ENCODE measurements around the gene NACC2.

NACC2 gene

DNA sequence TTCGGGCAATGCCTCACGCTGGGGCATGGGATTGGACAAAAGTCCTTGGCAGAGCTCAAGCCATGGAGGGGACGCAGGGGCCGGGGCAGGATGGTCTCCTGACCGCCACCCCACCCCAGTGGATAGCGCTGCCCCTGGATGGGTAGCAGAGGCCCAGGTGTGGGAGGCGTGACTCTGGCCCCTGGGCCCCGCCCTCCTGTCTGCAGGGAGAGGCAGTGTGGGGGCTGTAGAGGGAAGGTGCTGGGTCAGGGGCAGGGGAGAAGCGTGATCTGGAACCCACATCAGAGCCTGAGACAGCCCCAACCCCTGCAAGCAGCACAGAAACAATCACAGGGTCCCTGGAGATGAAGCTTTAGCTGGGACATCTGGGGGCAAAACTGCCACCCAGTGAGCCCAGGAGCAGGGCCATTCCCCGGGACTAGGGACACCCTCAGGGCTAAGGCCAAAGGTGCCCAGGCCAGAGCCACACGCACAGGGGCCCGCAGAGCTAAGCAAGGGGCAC, 36.2 kb downstream of the NACC2 start:
- no peak for DNase-seq (ENCODE audit: low read depth in 3 of 3, low spot score in 1 of 3)

DNA sequence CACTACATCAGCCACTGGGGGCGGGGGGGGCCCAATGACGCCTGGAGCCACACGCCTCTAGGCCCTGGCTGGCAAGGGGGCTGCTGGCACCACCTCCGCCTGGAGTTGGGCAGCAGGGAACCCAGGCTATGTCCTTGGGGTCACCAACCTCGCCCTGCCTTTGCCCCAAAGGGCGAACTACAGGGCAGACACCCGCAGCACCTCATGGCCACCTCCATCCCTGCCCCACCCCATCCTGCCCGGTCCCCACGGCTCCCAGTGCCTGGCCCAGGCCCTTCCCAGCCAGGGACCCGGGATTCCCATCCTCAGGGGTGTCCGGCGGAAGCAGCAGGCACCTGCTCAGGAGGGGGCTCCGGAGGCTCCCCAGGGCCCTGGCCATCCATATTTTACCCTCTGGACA, 37.0 kb downstream of the NACC2 start:
- DNase-seq (ENCODE audit: low read depth in 3 of 3, low spot score in 1 of 3) = no peak

GRCh38 chr9:136057236-136058081, 37.6 kb downstream of the NACC2 start:
- DNase-seq (ENCODE audit: low read depth in 3 of 3, low spot score in 1 of 3) = no peak

DNA sequence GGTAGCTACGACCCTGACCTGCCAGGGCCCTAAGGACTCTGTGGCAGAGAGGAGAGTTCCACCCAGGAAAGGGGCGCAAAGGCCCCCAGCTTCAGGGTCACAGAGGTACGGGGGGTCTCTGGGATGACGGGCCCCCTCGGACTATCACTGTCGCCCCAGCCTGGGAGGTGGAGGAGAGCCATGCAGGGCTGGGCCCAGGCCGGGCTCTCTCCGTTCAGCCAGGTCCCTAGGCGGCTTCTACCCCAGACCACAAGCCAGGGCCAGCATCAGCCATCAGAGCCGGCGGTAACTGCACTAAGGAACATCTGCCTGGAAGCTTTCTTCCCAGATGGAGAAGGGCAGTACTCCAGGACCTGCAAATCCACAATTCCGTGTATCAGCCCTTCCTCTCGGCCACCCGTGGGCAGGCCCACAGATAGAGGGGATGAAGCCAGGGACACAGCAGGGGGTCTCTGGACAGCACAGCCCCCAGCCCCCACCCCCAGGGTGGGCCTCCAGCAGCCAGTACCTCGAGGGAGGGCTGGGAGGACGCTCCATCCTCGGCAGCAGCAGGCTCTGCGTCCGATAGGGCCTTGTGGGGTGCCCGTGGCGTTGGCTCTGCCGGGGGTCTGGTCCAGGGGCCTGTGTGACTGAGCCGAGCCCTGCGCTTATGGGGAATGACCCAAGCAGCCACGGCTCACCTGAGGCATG, 38.4 kb downstream of the NACC2 start:
- DNase-seq (ENCODE audit: low read depth in 3 of 3, low spot score in 1 of 3) = no peak

GRCh38 chr9:136055715-136056545, 39.2 kb downstream of the NACC2 start:
- DNase-seq (ENCODE audit: low read depth in 3 of 3, low spot score in 1 of 3) = no peak

- DNase-seq (ENCODE audit: low read depth in 3 of 3, low spot score in 1 of 3) = no peak
These were observed 40.0 kb downstream of the NACC2 start for GRCh38 chr9:136054798-136055714.

DNA sequence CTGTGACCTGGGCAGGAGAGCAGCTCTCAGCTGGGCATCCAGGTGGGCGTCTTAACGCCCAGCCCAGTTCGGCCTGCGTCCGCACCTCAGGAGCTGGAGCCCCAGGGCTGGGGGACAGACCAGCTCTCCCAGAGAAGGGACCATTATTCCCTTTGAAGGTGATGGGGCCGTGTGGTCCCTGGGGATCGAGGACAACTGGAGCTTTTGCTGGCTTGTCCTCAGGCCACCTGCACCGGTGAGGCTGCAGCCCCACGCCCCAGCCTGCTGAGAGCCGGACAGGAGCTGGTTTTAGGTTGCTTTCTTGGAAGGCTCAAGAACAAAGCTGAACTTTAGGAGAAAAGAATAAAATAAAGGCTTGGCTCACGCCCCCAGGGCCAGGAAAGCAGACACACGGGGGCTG, 40.9 kb downstream of the NACC2 start:
- DNase-seq (ENCODE audit: low read depth in 3 of 3, low spot score in 1 of 3) = no peak

- no peak for DNase-seq (ENCODE audit: low read depth in 3 of 3, low spot score in 1 of 3)
These were observed 41.3 kb downstream of the NACC2 start for GRCh38 chr9:136053757-136054142.

- no peak for DNase-seq (ENCODE audit: low read depth in 3 of 3, low spot score in 1 of 3)
These were observed 41.9 kb downstream of the NACC2 start for GRCh38 chr9:136052991-136053756.

DNA sequence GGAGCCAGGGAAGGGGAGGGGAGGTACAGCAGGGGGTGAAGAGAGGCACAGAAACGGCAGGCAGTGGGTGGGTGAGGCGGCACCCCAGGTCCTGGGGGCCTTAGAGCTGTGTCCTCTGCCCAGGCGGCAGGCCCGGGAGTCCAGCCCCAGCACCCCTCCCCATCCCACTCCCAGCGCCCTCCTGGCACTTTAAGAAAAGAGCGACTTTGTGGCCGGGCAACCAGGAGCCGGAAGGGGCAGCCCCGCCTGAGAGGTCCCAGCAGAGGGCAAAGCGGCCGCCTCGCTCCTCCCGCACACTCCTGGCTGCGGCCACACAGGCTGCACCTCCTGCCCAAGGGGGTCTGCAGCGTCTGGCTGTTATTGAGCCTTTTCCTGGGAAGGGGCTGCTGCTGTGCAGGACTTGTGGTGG, 42.6 kb downstream of the NACC2 start:
- DNase-seq (ENCODE audit: low read depth in 3 of 3, low spot score in 1 of 3) = no peak

GRCh38 chr9:136051837-136052471, 43.1 kb downstream of the NACC2 start:
- DNase-seq (ENCODE audit: low read depth in 3 of 3, low spot score in 1 of 3) = no peak

- no peak for DNase-seq (ENCODE audit: low read depth in 3 of 3, low spot score in 1 of 3)
These were observed 43.6 kb downstream of the NACC2 start for GRCh38 chr9:136051453-136051836.

DNA sequence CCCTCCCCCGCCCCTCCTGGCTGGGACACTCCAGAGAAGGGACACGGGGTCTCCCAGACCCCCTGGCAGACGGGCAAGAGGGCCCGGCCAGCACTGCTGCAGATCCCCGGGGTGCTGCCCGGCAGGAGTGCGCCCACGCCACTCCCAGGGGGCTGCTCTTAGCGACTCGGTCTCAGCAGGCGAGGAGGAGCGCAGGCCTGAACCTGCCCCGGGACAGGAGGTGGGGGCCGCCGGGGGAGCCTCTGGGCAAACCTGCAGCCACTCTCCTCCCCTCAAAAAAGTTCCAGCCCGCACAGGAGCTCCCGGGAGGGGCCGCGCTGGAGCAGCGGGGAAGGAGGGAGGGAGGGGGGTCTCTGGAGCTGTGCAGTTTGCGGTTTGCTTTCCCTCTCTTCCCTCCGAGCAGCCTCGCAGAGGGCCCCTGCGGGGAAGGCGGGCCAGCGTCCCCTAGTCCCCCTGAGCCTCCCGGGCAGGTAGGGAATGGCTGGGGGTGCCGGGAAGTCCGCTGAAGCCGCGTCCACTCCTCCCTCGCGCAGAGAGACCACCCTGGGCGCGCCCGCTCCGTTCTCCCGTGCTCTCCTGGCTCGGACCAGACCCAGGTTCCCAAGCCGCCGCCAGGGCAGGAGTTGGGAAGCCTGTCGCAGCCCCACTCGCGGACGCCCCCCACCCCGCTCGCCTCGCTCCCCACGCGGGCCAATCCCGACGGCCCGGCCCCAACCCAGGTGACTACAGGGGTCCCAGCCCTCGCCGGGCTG, 44.2 kb downstream of the NACC2 start:
- DNase-seq (ENCODE audit: low read depth in 3 of 3, low spot score in 1 of 3) = no peak

DNA sequence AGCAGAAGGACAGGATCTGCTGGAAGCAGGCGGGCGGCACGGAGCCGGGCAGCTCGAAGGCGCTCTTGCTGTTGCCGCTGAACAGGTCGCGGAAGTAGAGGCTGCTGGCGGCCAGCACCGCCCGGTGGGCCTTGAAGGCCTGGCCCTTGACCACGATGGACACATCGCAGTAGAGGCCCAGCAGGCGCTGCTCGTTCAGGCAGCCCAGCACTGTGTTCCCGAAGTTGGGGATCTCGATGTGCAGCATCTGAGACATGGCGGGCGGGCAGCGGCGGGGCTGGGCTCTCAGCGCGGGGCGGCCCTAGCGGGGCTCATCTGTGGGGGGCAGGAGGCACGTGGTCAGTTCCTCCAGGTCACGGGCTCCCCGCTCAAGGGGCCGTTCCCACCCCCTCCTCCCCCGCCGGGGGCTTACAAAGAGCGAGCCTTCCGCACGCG, 44.8 kb downstream of the NACC2 start:
- no peak for DNase-seq (ENCODE audit: low read depth in 3 of 3, low spot score in 1 of 3)

DNA sequence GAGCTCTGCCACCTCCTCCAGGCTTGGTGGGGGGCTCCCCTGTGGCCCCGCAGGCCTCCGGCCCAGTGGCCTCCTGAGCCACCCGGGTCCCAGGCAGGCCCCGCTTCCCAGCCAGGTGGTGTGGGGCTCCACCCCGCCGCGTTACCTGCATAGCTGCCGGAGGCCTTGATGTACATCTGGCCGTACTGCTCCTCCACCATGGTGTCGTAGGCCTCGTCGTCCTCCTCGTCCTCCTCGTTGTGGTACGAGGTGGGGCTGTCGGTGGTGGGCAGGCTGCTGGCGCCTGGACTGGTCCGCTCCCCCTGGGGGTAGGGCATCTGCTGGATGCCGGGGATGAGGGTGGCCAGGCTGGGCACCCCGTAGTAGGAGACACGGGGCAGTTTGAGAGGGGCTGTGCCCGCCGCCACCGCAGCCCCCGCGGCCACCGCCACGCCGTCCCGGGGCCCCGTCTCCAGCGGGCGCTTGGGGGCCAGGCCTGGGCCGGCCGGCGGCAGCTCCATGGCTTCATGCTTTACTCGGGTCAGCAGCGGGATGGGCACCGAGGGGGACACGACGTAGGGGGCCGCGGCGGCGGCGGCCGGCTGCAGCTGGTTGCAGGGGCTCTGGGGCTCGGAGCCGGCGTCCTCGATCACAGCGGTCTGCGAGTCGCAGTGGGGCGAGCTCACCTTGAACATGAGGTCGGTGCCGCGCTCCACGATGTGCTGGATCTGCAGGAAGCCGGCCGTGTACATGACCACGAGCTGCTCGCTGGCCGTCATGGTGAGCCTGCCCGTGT, 45.4 kb downstream of the NACC2 start:
- no peak for DNase-seq (ENCODE audit: low read depth in 3 of 3, low spot score in 1 of 3)

DNA sequence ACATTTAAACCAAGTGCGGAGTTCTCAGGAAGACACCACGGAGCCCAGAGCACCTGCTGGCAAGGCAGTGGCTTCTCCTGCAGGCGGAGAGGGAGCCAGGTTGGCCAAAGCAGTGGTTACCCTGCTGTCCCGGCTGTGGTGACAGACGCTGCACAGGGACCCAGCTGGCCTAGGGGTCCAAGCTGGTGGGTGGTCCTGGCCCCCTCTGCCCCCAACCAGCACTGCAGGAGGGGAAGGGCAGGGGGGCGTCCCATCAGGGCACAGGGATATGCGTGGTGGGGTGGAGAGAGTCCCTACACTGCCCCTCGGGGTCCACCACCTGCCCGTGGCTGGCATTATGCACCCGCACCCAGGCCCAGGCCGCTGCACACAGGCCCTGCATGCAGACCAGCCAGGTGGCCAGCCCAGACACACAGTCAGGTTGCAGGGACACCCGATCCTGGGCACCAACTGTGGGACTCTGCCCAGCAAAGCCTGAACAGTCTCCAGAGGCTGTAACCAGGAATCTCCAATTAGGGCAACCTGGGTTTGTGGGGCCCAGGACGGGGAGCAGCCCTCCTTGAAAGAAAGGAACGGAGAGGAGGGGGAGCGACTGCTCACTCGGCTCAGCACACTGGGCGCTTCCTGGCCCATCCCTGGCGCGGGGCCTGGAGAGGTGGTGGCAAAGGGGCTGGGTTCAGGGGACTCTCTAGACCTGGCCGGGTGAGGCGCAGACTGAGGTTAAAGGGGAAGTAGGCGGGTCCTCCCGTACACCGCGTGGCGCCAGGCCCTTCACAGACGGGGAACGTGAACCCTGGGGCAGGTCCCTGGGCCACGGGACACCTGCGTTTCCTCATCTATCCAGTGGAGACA, 46.3 kb downstream of the NACC2 start:
- no peak for DNase-seq (ENCODE audit: low read depth in 3 of 3, low spot score in 1 of 3)

All from stimulated activated CD4-positive, alpha-beta T cell treated with anti-CD3 and anti-CD28 coated beads, TNF-alpha, amount 100 ng/mL, for 1 hour (primary cell).